Left ventricle myocardium inferior (tissue), 1 donor: ENCODE results near the gene CDCA8. TPM values are rescaled to one million over a fixed set of nuclear protein-coding genes. Genes with fewer than 3 reads are reported as not detected.

Source experiments
- DNase-seq: peaks from one replicate; pipeline ENCODE4 v3.0.0-alpha.2; 2020
- H3K27ac ChIP-seq: fragments of 200-600 bp; replicated peaks from 2 replicates; pipeline ENCODE4 v1.8.0; 2021
- H3K27me3 ChIP-seq: fragments of 200-600 bp; 2 replicates; pipeline ENCODE4 v1.8.0; 2021; ENCODE audit warnings: low read depth
- H3K36me3 ChIP-seq: fragments of 200-600 bp; 2 replicates; pipeline ENCODE4 v1.8.0; 2021
- H3K4me1 ChIP-seq: fragments of 200-600 bp; 2 replicates; pipeline ENCODE4 v1.8.0; 2021
- H3K4me3 ChIP-seq: fragments of 200-600 bp; 2 replicates; pipeline ENCODE4 v1.8.0; 2021; ENCODE audit warnings: mild to moderate bottlenecking, moderate library complexity
- H3K9me3 ChIP-seq: fragments of 200-600 bp; replicated peaks from 2 replicates; pipeline ENCODE4 v1.8.0; 2021
- intact Hi-C: fragments of 100-400 bp; cut with micrococcal nuclease; formaldehyde crosslinking; loops from one replicate; pipeline ENCODE4 v1.11.0; 2022
- total RNA-seq: library from RNA; stranded (reverse); fragmentation: NEBNext Ultra II Directional; extraction: Animal tissue kit (Norgen Biotek cat#: 25700); gene quantifications from one replicate; pipeline ENCODE4 v1.2.1, GENCODE V29; 2021
- TF ChIP-seq, protein P1 (sequence below): fragments of 200-600 bp; IDR thresholded peaks from 2 replicates; pipeline ENCODE4 v1.8.0; 2021; ENCODE audit warnings: antibody characterized with exemption, mild to moderate bottlenecking, borderline replicate concordance
- donor health status: DM: no; HTN: yes; CAD: no; lungs with severe emphysema.

Gene CDCA8
- total RNA-seq, 1 donor from 2014 or later = 0.33 TPM

DNA sequence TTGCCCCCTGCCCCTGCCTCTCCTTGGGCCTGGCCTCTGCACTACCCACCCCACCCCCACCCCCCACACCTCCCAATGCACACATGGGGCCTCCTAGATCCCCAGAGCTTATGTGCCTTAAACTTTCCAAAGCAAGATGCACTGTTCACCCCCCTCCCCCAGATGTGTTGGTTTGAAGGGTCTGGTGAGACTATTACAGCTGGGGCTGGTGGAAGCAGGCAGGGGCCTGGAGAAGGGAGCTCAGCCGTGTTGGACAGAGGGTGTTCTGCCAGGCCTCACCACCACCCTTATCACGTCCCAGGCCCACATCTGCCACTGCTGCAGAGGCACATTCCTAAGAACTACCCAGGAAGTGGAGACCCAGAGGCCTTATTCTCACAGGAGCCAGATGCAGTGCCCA is 39.3 kb upstream of the CDCA8 start:
- intact Hi-C loops = no loop called here
- Histone ChIP-seq H3K27me3 (peaks cover 34% of the 10 kb centered on the region), H3K4me1 (no peaks in the 10 kb centered on the region), H3K4me3 (no peak overlapping the region), H3K9me3 (no peaks in the 10 kb centered on the region), H3K27ac (no peak overlapping the region), H3K36me3 (no peaks in the 10 kb centered on the region)
- no peak for DNase-seq
- TF ChIP-seq, protein P1, sequence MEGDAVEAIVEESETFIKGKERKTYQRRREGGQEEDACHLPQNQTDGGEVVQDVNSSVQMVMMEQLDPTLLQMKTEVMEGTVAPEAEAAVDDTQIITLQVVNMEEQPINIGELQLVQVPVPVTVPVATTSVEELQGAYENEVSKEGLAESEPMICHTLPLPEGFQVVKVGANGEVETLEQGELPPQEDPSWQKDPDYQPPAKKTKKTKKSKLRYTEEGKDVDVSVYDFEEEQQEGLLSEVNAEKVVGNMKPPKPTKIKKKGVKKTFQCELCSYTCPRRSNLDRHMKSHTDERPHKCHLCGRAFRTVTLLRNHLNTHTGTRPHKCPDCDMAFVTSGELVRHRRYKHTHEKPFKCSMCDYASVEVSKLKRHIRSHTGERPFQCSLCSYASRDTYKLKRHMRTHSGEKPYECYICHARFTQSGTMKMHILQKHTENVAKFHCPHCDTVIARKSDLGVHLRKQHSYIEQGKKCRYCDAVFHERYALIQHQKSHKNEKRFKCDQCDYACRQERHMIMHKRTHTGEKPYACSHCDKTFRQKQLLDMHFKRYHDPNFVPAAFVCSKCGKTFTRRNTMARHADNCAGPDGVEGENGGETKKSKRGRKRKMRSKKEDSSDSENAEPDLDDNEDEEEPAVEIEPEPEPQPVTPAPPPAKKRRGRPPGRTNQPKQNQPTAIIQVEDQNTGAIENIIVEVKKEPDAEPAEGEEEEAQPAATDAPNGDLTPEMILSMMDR = no peak

DNA sequence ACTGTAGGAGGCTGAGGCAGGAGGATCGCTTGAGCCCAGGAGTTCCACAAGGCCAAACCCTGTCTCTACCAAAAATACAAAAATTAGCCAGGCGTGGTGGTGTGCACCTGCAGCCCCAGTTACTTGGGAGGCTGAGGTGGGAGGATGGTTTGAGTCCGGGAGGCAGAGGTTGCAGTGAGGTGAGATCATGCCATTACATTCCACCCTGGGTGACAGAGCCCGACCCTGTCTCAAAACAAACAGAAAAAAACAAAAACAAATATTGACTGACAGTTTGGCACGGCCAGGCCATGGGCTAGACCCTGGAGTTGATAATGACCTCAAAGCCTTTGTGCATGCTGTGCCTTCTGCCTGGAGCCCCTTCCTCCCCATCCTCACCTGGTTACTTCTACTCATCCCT is 38.4 kb upstream of the CDCA8 start:
- DNase-seq = no peak
- TF ChIP-seq, protein P1 = no peak
- intact Hi-C loops = no loop called here
- H3K9me3 ChIP-seq = no peaks in the 10 kb centered on the region
- no peaks in the 10 kb centered on the region for H3K4me1 ChIP-seq
- no peaks in the 10 kb centered on the region for H3K36me3 ChIP-seq
- peaks cover 41% of the 10 kb centered on the region for H3K27me3 ChIP-seq
- no peak overlapping the region for H3K27ac ChIP-seq
- H3K4me3 ChIP-seq = no peak overlapping the region

DNA sequence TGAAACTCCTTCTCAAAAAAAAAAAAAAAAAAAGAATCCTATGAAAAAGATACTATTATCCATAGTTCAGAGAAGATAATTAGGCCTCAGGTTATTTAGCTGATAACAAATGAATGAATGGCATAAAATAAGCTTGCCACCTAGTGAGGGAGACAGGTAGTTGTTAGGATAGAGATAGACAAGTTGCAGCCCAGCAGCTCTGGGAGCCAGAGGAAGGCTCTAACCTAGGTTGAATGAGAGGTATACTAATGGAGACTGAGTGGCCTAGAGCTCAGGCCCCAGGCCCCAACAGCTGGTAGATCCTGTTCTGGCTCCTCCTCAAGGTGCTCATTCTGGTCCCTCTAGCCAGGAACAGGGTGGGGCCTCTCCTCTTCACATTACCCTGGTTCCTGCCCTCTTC is 37.0 kb upstream of the CDCA8 start:
- Histone ChIP-seq H3K4me1 (no peaks in the 10 kb centered on the region), H3K36me3 (no peaks in the 10 kb centered on the region), H3K27me3 (peaks cover 55% of the 10 kb centered on the region), H3K9me3 (no peaks in the 10 kb centered on the region), H3K27ac (no peak overlapping the region), H3K4me3 (no peak overlapping the region)
- TF ChIP-seq, protein P1 = no peak
- intact Hi-C loops = no loop called here
- no peak for DNase-seq

DNA sequence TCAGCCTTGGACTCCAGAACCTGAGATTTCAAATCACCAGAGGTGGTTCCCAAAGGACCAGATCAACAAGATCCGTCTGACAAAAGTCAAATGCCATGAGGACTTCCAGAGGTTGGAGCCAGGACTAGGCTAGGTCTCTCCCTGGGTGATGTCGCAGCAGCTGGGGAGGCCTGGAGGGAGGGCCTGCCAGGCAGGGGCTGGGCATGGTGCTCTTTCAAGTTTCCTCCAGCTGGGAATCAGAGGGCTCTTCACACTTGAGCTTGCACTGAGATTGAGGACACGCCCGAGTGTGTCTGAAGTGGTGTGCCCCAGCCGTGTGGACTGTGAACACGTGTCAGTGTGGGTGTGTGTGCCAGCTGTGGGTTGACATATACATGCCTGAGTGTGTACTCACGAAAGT is 36.3 kb upstream of the CDCA8 start:
- TF ChIP-seq, protein P1 = no peak
- Histone ChIP-seq H3K27me3 (peaks cover 58% of the 10 kb centered on the region), H3K4me3 (no peak overlapping the region), H3K36me3 (no peaks in the 10 kb centered on the region), H3K9me3 (no peaks in the 10 kb centered on the region), H3K27ac (no peak overlapping the region), H3K4me1 (no peaks in the 10 kb centered on the region)
- intact Hi-C loops = no loop called here
- no peak for DNase-seq

DNA sequence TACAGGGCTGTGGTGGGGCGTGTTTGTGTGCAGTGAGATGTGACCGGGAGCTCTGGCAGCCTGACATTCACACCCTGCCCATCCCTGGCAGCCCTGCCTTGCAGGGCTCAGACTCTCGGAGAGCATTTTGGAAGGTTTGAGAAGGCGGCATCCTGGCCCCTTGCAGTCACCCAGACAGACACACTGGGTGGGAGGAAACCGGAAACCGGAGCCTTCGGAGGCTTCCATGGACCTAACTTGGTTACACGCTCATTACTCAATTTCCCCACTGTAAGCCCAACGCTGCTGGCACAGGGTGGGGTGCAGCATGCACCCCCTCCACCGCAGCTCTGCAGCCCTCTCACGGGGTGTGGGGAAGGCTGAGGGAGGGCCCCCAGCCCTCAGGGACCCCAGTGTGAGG is 35.4 kb upstream of the CDCA8 start:
- intact Hi-C loops = no loop called here
- H3K9me3 ChIP-seq = no peaks in the 10 kb centered on the region
- peaks cover 66% of the 10 kb centered on the region for H3K27me3 ChIP-seq
- H3K4me3 ChIP-seq = no peak overlapping the region
- H3K4me1 ChIP-seq = no peaks in the 10 kb centered on the region
- DNase-seq = no peak
- no peak overlapping the region for H3K27ac ChIP-seq
- TF ChIP-seq, protein P1 = no peak
- H3K36me3 ChIP-seq = no peaks in the 10 kb centered on the region
